Measurements from ENCODE around the gene DIRAS1.
"Not testable (repeated sequence)": the region's sequence is repeated elsewhere in the genome, so short reads cannot be mapped to it uniquely, and the experiment has no call there.

The DIRAS1 gene

GRCh38 chr19:2668175-2668763 lies 52.9 kb downstream of the DIRAS1 start:
- DNase-seq: no peak

GRCh38 chr19:2667349-2667748 lies 53.8 kb downstream of the DIRAS1 start:
- DNase-seq: not testable (repeated sequence)

- no peak for DNase-seq
Measured at GRCh38 chr19:2666344-2666994, 54.7 kb downstream of the DIRAS1 start.

GRCh38 chr19:2665103-2665502 lies 56.1 kb downstream of the DIRAS1 start:
- no peak for DNase-seq

Measured in NCI-H146 (cell line).